ENCODE results near the gene HMGB4. TPM values are rescaled to one million over a fixed set of nuclear protein-coding genes. Genes with fewer than 3 reads are reported as not detected.

HMGB4 gene
- total and polyA plus RNA-seq, 2 donors (not counting 3 experiments of a cell fraction or from before 2014, with no cell fraction given): not detected

GRCh38 chr1:33864460-33865389, 846 bp downstream of the HMGB4 start:
- no peaks in the 10 kb centered on the region for H3K27me3 ChIP-seq (ENCODE audit: control insufficient read depth in 2 of 2, insufficient read depth in 2 of 2, low read length in 2 of 2)
- CTCF ChIA-PET: interaction anchor here (0.7 kb wide), 1 partner anchor 617 kb away, joined by 3 read pairs; no protein-coding TSS in a partner anchor
- H3K4me3 ChIP-seq (replicated peaks in 1 of 3; ENCODE audit: insufficient read depth in 1 of 3, low read depth in 1 of 3, low read length in 3 of 3): no peak overlapping the region
- FAIRE-seq (no peak), DNase-seq (ENCODE audit: low read depth, low spot score) (no peak)
- H3K4me2 ChIP-seq (ENCODE audit: insufficient read depth, low read length): no peak overlapping the region
- H3K36me3 ChIP-seq (ENCODE audit: control insufficient read depth in 2 of 2, extremely low read depth in 1 of 2, insufficient read depth in 2 of 2, low read length in 2 of 2): no peaks in the 10 kb centered on the region
- no peaks in the 10 kb centered on the region for H3K79me2 ChIP-seq (ENCODE audit: control insufficient read depth, insufficient read depth, low read length)
- TF ChIP-seq POLR2A (IDR thresholded peaks at IDR 0.05; ENCODE audit: low read depth, low read length) (no peak), JUN (IDR thresholded peaks at IDR 0.05; ENCODE audit: borderline replicate concordance, insufficient read depth, insufficient read length, low read depth) (no peak), MAX (IDR thresholded peaks at IDR 0.05; ENCODE audit: insufficient read depth, insufficient read length) (no peak)
- H3K9ac ChIP-seq (replicated peaks; ENCODE audit: extremely low read depth, insufficient read depth, low read length): no peak overlapping the region
- dilution Hi-C loops (cut with MboI; ENCODE audit: extremely low pct_ligation_motif_present, low sequenced_read_pairs) (no loop called here), intact Hi-C loops (cut with micrococcal nuclease) (no loop called here)
- H4K20me1 ChIP-seq (replicated peaks; ENCODE audit: control insufficient read depth, extremely low read depth, insufficient read depth, low read length): no peaks in the 10 kb centered on the region
- POLR2A ChIA-PET: no interaction called here
- no peak overlapping the region for H3K27ac ChIP-seq (ENCODE audit: insufficient read depth, low read depth, low read length)
- H3K4me1 ChIP-seq (ENCODE audit: control insufficient read depth, extremely low read depth, insufficient read depth, low read length): no peaks in the 10 kb centered on the region
- no peak overlapping the region for H2AFZ ChIP-seq (ENCODE audit: low read depth, low read length)
- peaks cover 4% of the 10 kb centered on the region for H3K9me3 ChIP-seq (replicated peaks; ENCODE audit: control insufficient read depth, insufficient read depth, low read length)
- BruUV-seq (replicated peaks): no TSS peak
- H3K9me1 ChIP-seq (replicated peaks; ENCODE audit: control insufficient read depth, extremely low read depth, insufficient read depth, low read length): no peaks in the 10 kb centered on the region

DNA sequence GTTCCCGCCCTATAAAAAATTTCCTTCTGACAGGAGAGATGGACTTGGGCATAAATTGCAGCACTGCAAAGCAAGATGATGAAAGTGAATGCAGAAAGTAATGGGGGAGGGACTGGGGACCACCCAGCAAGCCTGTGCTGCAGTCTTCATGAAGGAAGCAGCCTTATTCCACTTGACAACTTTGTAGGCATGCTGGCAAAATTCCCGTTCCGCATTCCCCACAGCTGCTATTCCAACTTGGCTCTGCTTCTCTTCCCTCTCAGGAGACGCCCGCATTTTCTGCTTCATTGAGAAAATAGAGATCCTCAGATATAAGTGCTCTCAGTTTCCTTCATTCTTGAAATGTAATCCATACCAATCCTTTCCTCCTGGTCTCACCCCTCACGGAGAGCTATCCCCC, 2.4 kb downstream of the HMGB4 start:
- Histone ChIP-seq H3K4me3 (replicated peaks in 1 of 3; ENCODE audit: insufficient read depth in 1 of 3, low read depth in 1 of 3, low read length in 3 of 3) (no peak overlapping the region), H3K27me3 (ENCODE audit: control insufficient read depth in 2 of 2, insufficient read depth in 2 of 2, low read length in 2 of 2) (no peaks in the 10 kb centered on the region), H3K9ac (replicated peaks; ENCODE audit: extremely low read depth, insufficient read depth, low read length) (no peak overlapping the region), H3K36me3 (ENCODE audit: control insufficient read depth in 2 of 2, extremely low read depth in 1 of 2, insufficient read depth in 2 of 2, low read length in 2 of 2) (no peaks in the 10 kb centered on the region), H3K9me1 (replicated peaks; ENCODE audit: control insufficient read depth, extremely low read depth, insufficient read depth, low read length) (no peaks in the 10 kb centered on the region), H2AFZ (ENCODE audit: low read depth, low read length) (no peak overlapping the region), H3K4me1 (ENCODE audit: control insufficient read depth, extremely low read depth, insufficient read depth, low read length) (no peaks in the 10 kb centered on the region), H3K9me3 (replicated peaks; ENCODE audit: control insufficient read depth, insufficient read depth, low read length) (peaks cover 4% of the 10 kb centered on the region), H3K4me2 (ENCODE audit: insufficient read depth, low read length) (no peak overlapping the region), H3K27ac (ENCODE audit: insufficient read depth, low read depth, low read length) (no peak overlapping the region), H3K79me2 (ENCODE audit: control insufficient read depth, insufficient read depth, low read length) (no peaks in the 10 kb centered on the region), H4K20me1 (replicated peaks; ENCODE audit: control insufficient read depth, extremely low read depth, insufficient read depth, low read length) (no peaks in the 10 kb centered on the region)
- intact Hi-C loops (cut with micrococcal nuclease): no loop called here
- dilution Hi-C loops (cut with MboI; ENCODE audit: extremely low pct_ligation_motif_present, low sequenced_read_pairs): no loop called here
- no peak for TF ChIP-seq CTCF (IDR thresholded peaks at IDR 0.05; ENCODE audit: extremely low read depth in 1 of 2, insufficient read depth in 1 of 2, low read depth in 1 of 2, low read length in 2 of 2)
- no peak for TF ChIP-seq EZH2 (IDR thresholded peaks at IDR 0.05; ENCODE audit: borderline replicate concordance, low read depth, low read length, severe bottlenecking)
- no peak for TF ChIP-seq FOS (IDR thresholded peaks at IDR 0.05; ENCODE audit: borderline replicate concordance, insufficient read depth, low read length)
- TF ChIP-seq MAX (IDR thresholded peaks at IDR 0.05; ENCODE audit: insufficient read depth, insufficient read length): no peak
- TF ChIP-seq POLR2AphosphoS5 (IDR thresholded peaks at IDR 0.05; ENCODE audit: insufficient read depth, low read depth, low read length): no peak
- no peak for TF ChIP-seq JUN (IDR thresholded peaks at IDR 0.05; ENCODE audit: borderline replicate concordance, insufficient read depth, insufficient read length, low read depth)
- no peak for TF ChIP-seq GATA2 (IDR thresholded peaks at IDR 0.05; ENCODE audit: insufficient read depth, insufficient read length, low read depth, low read length)
- TF ChIP-seq POLR2A (IDR thresholded peaks at IDR 0.05; ENCODE audit: low read depth, low read length): no peak
- no peak for TF ChIP-seq MYC (IDR thresholded peaks at IDR 0.05; ENCODE audit: low read depth, low read length)
- ChIA-PET CTCF (no interaction called here), POLR2A (no interaction called here)
- FAIRE-seq (no peak), DNase-seq (ENCODE audit: low read depth, low spot score) (no peak)
- BruUV-seq (replicated peaks): no TSS peak
